IPS-18a (cell line): Measurements from ENCODE around the gene DDRGK1.

Experiments used
- H3K27ac ChIP-seq: one replicate; pipeline ENCODE4 v1.5.1; 2013; ENCODE audit warnings: low read length
- H3K27me3 ChIP-seq: one replicate; pipeline ENCODE4 v1.6.1; 2013; ENCODE audit warnings: mild to moderate bottlenecking, low read length; ENCODE audit not compliant: control insufficient read depth, insufficient read depth
- H3K36me3 ChIP-seq: one replicate; pipeline ENCODE4 v1.6.1; 2013; ENCODE audit warnings: low read depth, low read length; ENCODE audit not compliant: control insufficient read depth
- H3K4me1 ChIP-seq: one replicate; pipeline ENCODE4 v1.6.1; 2013; ENCODE audit warnings: low read depth, low read length; ENCODE audit not compliant: control insufficient read depth
- H3K4me3 ChIP-seq: one replicate; pipeline ENCODE4 v1.5.1; 2013; ENCODE audit warnings: low read length
- H3K9ac ChIP-seq: one replicate; pipeline ENCODE4 v1.6.1; 2013; ENCODE audit warnings: mild to moderate bottlenecking, low read length, moderate library complexity
- H3K9me3 ChIP-seq: one replicate; pipeline ENCODE4 v1.6.1; 2013; ENCODE audit warnings: low read depth, low read length; ENCODE audit not compliant: control insufficient read depth

DDRGK1 gene

DNA sequence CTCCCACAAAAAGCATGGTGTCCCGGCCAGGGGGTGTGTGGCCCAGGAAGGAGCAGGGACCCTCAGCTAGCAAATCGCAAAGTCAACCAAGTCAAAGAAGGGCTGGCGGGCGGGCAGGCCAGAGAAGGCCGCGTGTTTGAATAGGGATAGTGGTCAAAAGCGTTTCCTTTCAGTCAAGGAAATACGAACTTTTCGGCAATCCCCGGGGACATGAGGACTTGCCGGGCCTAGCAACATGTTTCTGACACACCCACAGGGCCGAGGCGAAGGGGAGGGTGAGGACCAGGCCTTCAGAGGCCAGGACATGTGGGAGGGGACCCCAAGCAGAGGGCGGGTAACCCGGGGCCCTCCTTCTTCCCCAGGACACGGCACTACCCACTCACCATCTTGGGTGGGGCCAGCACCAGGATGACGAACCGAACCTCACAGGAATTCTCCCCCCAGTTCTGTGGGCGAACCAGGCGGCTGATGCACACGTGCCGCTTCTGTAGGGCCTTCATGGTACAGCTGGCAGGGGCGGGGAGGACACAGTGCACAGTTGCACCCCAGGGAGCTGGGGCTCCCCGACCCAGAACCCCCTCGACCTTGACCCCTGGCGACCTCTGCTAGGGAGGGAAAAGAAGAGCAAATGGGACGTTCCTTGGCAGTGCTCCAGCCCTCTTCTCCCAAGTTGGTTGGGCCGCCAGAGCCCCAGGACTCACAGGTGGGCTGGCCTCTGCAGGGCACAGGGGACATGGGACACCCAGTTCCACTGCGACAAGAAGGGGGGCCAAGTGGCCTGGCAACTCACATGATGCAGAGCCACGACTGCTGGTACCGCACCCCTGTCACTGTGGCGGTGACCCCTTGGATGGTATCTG, 28.9 kb upstream of the DDRGK1 start:
- H3K4me1 ChIP-seq = no peaks in the 10 kb centered on the region
- H3K27me3 ChIP-seq = peaks cover 24% of the 10 kb centered on the region
- no peak overlapping the region for H3K9ac ChIP-seq

DNA sequence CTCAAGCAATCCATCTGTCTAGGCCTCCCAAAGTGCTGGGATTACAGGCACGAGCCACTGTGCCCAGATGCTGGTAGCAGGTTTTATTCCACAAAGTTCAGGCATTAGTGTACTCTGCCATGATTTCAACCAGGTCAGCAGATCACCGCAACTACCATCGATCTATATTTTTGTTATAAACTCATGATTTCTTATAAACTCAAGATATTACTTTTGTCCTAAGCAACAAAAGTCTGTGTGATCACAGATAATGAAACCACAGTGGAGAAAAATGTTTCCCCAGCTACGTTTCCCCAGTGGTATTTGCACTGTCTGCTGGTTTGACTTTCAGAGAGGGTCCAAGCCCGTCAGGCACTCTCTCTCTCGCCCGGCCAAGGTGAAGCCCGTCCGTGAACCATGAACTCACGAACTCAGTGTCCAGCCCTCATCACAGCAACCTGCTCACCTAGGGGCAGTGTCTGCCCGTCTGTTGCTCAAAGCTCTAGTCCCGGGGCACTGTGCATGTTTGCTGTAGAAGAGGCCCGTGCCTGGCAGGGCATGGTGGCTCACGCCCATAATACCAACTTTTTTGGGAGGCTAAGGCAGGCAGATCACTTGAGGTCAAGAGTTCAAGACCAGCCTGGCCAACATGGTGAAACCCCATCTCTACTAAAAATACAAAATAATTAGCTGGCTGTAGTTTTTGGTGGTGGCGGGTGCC, 27.6 kb upstream of the DDRGK1 start:
- Histone ChIP-seq H3K27ac (no peak overlapping the region), H3K27me3 (peaks cover 11% of the 10 kb centered on the region), H3K9me3 (no peaks in the 10 kb centered on the region), H3K4me1 (no peaks in the 10 kb centered on the region), H3K9ac (no peak overlapping the region), H3K36me3 (no peaks in the 10 kb centered on the region), H3K4me3 (no peak overlapping the region)

More for the DNA sequence above, 28.9 kb upstream of the DDRGK1 start:
- no peak overlapping the region for H3K4me3 ChIP-seq
- H3K27ac ChIP-seq = no peak overlapping the region
- no peaks in the 10 kb centered on the region for H3K36me3 ChIP-seq
- no peaks in the 10 kb centered on the region for H3K9me3 ChIP-seq

DNA sequence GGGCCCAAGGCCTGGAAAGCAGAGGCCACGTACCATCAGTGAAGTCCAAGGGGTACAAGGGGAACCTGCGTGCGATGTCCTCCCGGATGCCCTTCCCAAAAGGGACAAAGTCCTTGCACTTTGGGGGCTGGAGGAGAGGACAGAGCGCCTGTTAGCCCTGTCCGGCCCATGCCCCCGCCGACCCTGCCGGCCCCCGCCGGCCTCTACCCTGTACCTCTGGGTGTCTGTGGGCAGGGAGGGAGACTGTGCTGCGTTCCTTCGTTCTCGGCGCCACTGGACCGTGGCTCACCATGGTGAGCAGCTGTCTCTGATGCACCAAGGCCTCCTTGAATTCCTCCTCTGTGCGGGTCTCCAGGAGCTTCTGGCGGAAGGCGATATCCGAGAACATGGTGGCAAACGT, 26.6 kb upstream of the DDRGK1 start:
- Histone ChIP-seq H3K27ac (no peak overlapping the region), H3K36me3 (peaks cover under 1% of the 10 kb centered on the region), H3K4me1 (no peaks in the 10 kb centered on the region), H3K4me3 (no peak overlapping the region), H3K9me3 (no peaks in the 10 kb centered on the region), H3K27me3 (peaks cover 2% of the 10 kb centered on the region), H3K9ac (no peak overlapping the region)

DNA sequence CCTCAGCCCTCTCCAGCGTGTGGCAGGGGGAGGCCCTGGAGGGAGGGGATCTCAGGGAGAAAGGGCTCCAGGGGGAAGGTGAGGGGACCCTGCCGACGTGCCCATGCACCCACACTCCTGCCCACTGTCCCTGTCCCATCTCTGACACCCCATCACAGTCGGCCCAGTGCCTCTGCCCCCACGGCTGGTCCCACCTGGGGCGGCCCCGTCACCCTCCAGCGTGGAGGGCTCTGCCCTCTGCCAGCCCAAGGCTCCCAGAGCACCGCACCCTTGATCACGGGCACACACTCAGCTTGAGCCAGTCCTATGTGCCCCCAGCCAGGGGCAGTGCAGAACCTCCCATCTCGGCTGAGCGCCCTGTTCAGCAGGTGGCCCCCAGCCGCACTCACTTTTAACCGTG, 25.3 kb upstream of the DDRGK1 start:
- H3K27me3 ChIP-seq = no peaks in the 10 kb centered on the region
- no peak overlapping the region for H3K4me3 ChIP-seq
- H3K36me3 ChIP-seq = peaks cover 3% of the 10 kb centered on the region
- no peaks in the 10 kb centered on the region for H3K4me1 ChIP-seq
- H3K9ac ChIP-seq = no peak overlapping the region
- H3K27ac ChIP-seq = no peak overlapping the region
- no peaks in the 10 kb centered on the region for H3K9me3 ChIP-seq

GRCh38 chr20:3229158-3229557, 24.7 kb upstream of the DDRGK1 start:
- H3K9ac ChIP-seq = no peak overlapping the region
- H3K36me3 ChIP-seq = peaks cover 3% of the 10 kb centered on the region
- no peaks in the 10 kb centered on the region for H3K4me1 ChIP-seq
- H3K27ac ChIP-seq = no peak overlapping the region
- H3K4me3 ChIP-seq = no peak overlapping the region
- no peaks in the 10 kb centered on the region for H3K9me3 ChIP-seq
- H3K27me3 ChIP-seq = no peaks in the 10 kb centered on the region

DNA sequence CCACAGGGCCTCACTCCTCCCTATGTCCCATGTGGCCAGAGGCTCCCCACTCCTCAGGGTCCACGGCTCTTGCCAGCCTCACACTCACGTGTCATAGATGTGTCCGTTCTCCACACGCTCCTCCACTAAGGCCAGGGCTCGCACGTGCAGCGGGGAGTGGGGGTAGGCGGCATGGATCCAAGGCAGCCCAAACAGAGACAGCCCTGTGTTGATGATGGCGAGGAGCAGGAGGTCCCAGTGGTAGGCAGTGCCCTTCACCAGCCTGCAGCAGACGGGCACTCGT, 24.2 kb upstream of the DDRGK1 start:
- Histone ChIP-seq H3K36me3 (peaks cover 3% of the 10 kb centered on the region), H3K4me3 (no peak overlapping the region), H3K4me1 (no peaks in the 10 kb centered on the region), H3K27ac (no peak overlapping the region), H3K9me3 (no peaks in the 10 kb centered on the region), H3K27me3 (no peaks in the 10 kb centered on the region), H3K9ac (no peak overlapping the region)

DNA sequence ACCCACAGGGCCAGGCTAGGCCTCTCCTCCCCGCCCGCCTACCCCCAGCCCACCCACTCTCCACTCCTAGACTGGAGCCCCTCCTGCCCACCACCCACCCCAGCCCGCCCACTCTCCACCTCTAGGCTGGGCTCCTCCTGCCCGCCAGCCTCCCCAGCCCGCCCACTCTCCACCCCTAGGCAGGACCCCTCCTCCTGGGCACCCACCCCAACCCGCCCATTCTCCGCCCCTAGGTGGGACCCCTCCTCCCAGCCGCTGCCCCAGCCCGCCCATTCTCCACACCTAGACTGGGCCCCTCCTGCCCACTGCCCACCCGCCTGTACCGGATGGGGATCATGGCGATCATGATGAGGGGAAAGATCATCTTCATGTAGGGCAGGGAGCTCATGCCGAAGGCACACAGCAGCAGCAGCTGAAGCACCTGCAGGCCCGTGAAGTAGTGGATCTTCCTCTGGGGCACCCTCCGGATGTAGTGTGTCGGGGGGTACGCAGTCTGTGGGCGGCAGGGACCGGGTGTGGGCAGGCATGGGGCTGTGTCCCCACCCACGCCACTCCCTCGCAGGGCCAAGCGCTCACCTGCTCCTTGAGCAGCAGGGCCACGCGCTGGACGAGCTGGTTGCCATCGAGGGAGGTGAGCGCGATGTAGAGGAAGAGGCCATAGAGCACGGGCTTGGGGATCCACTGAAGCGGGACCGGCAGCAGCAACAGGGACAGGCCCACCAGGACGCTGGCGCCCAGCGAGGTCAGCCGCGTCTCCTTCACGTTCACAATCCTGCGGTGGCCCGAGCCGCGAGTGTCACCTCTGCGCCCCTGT, 23.7 kb upstream of the DDRGK1 start:
- no peak overlapping the region for H3K4me3 ChIP-seq
- H3K27ac ChIP-seq = no peak overlapping the region
- no peaks in the 10 kb centered on the region for H3K4me1 ChIP-seq
- H3K9ac ChIP-seq = no peak overlapping the region
- no peaks in the 10 kb centered on the region for H3K9me3 ChIP-seq
- H3K27me3 ChIP-seq = no peaks in the 10 kb centered on the region
- peaks cover 3% of the 10 kb centered on the region for H3K36me3 ChIP-seq

- H3K4me3 ChIP-seq = no peak overlapping the region
- no peaks in the 10 kb centered on the region for H3K27me3 ChIP-seq
- peaks cover 5% of the 10 kb centered on the region for H3K36me3 ChIP-seq
- no peaks in the 10 kb centered on the region for H3K9me3 ChIP-seq
- H3K4me1 ChIP-seq = no peaks in the 10 kb centered on the region
- H3K9ac ChIP-seq = no peak overlapping the region
- no peak overlapping the region for H3K27ac ChIP-seq
These were observed 23.0 kb upstream of the DDRGK1 start for GRCh38 chr20:3227506-3227905.

DNA sequence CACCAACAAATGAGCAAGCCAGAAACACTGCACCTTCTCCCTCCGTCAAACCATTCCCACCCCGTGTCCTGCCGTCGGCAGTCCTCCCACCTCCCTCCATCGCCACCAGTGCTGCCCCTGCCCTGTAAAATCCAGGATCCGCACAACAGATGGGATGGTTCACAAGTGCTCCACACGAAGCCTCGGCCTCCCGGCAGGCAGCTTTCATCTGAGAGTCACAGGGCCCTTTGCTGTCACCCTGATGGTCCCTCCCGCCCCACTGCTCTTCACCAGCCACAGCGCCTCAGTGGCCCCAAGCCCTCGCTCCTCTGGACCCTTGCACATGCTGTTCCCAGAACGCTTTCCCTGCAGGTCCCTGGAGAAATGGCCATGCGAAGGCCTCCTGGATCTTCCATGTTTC, 22.4 kb upstream of the DDRGK1 start:
- Histone ChIP-seq H3K36me3 (peaks cover 7% of the 10 kb centered on the region), H3K4me3 (no peak overlapping the region), H3K27ac (no peak overlapping the region)

DNA sequence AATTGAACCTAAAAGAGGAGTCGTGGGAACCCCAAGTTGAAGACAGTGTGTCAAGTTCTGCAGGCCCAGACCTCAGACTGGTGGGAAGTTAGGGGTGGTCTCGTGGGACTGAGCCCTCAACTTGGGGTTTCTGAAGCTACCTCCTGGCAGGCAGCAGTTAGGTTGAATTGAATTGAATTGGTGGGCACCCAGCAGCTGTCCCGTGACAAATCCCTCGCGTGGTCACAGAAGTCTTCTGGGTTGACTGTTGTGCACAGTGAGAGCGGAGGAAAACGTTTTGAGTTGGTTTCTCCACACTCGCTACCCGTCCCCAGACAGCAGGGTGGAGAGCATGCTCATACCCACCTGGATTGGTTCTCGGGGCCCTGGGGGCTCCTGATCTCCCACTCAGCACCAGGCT, 21.6 kb upstream of the DDRGK1 start:
- H3K4me3 ChIP-seq = no peak overlapping the region
- H3K9me3 ChIP-seq = no peaks in the 10 kb centered on the region
- no peak overlapping the region for H3K27ac ChIP-seq
- H3K4me1 ChIP-seq = no peaks in the 10 kb centered on the region
- no peaks in the 10 kb centered on the region for H3K27me3 ChIP-seq
- no peak overlapping the region for H3K9ac ChIP-seq
- peaks cover 7% of the 10 kb centered on the region for H3K36me3 ChIP-seq

More for the DNA sequence above, 22.4 kb upstream of the DDRGK1 start:
- Histone ChIP-seq H3K27me3 (no peaks in the 10 kb centered on the region), H3K9ac (no peak overlapping the region), H3K9me3 (no peaks in the 10 kb centered on the region), H3K4me1 (no peaks in the 10 kb centered on the region)

DNA sequence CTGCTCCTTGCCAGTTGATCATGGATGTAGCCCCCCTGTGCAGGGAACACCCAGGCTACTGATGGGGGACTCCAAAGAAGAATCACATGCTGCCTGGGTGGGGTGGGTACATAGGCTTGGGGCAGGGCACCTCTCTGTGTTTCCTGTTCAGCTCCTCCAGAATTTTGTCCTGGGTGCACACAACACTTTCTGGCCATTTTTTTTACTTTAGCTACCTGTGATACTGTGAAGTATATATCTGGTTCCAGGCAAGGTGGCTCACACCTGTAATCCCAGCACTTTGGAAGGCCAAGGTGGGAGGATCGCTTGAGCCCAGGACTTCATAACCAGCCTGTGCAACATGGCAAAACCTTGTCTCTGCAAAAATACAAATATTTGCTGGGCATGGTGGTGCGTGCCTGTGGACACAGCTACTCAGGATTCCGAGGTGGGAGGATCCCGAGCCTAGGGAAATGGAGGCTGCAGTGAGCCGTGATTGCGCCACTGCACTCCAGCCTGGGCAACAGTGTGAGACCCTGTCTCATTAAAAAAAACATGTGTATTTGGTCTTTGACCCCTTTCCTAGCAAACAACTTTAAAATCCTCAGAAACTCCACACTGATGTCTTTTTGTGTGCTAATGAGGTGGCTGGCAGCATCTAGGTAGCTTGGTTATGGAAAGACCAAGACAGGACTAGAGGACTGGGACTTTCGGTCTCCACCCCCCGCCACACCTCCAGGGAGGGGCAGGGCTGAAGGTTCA, 20.4 kb upstream of the DDRGK1 start:
- Histone ChIP-seq H3K9ac (no peak overlapping the region), H3K36me3 (peaks cover 12% of the 10 kb centered on the region), H3K4me1 (no peaks in the 10 kb centered on the region)

More for the DNA sequence above, 20.4 kb upstream of the DDRGK1 start:
- H3K9me3 ChIP-seq = no peaks in the 10 kb centered on the region
- no peak overlapping the region for H3K27ac ChIP-seq
- no peaks in the 10 kb centered on the region for H3K27me3 ChIP-seq
- H3K4me3 ChIP-seq = no peak overlapping the region
